CMK (cell line): ENCODE data around the gene EHD4.
A peak's percentile ranks its signal among the peaks of the same experiment; 100 is the strongest.

Source experiments
- DNase-seq: peaks from one replicate; pipeline ENCODE4 v3.0.0-alpha.2; 2010; ENCODE audit warnings: low read depth

The EHD4 gene

GRCh38 chr15:41880156-41880877 lies 92.0 kb downstream of the EHD4 start:
- DNase-seq: no peak

- no peak for DNase-seq
These were observed 93.0 kb downstream of the EHD4 start for GRCh38 chr15:41879321-41879845.

DNA sequence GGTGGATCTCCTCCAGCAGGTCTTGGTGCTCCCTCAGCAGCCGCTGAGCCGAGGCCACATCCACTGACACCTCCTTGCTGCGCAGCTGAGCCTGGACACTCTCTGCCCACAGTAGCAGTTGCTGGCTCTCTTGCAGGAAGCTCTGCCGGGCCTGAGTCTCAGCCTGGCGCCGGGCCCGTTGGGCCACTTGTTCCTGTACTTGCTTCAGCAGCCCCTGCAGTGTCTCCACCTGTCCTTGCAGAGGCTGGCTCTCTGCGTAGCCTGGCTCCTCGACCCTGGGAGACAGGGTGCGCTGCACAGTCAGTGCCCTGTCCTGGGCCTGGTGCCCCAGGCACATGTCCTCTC lies 94.0 kb downstream of the EHD4 start:
- no peak for DNase-seq

DNA sequence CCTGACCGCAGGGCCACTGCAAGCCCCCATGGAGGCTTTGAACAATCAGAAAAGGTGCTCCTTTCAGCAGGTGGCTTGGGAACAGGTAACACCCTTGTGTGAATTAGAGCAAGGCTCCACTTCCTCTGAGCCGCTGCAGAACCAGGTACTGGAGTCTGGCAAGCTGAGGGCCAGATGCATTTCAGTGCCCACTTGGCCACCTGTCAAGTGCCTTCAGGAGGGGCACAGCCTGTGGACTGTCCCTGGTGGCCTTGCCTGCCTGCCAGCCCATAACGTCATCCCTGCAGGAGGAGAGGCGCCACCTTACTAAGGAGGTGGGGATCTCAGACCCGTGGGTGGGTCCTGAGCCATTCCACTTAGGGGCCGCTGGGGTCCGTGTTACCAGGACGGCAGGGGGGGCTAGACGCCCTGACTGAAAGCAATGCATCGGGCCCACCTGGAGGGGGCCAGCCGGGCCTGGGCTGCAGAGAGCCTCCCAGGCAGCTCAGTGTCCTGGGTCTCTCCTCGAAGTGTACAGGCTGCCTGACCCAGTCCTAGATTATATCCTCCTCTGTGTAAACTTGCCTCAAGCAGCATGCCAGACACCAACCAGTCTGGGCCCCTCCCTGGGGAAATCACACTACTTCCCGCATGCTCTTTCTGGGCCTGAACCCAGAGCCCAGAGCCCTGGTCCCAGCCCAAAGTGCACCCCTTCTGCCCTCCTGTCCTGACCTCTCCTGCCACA lies 94.6 kb downstream of the EHD4 start:
- DNase-seq: no peak

- DNase-seq: no peak
These were observed 95.7 kb downstream of the EHD4 start for GRCh38 chr15:41876689-41877088.

GRCh38 chr15:41876007-41876406 lies 96.3 kb downstream of the EHD4 start:
- no peak for DNase-seq

DNA sequence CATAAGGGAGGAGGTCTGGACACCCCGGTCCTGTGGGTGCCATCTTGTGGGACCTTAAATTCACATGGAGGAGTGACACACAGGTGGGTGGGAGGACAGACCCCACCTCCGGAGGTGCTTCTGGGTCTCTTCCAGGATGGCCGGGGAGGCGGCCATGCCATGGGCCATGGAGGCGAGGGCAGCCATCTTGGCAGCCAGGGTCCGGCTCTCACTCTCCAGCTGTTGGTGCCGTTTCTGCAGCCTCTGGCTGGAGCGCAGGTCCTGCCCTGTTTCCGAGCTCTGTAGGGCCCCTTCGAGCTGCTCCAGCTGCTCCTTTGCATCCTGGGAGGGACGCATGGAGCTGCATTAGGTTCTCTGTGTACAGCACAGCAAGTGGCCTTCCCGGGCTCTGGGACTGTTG lies 97.6 kb downstream of the EHD4 start:
- DNase-seq: no peak

DNA sequence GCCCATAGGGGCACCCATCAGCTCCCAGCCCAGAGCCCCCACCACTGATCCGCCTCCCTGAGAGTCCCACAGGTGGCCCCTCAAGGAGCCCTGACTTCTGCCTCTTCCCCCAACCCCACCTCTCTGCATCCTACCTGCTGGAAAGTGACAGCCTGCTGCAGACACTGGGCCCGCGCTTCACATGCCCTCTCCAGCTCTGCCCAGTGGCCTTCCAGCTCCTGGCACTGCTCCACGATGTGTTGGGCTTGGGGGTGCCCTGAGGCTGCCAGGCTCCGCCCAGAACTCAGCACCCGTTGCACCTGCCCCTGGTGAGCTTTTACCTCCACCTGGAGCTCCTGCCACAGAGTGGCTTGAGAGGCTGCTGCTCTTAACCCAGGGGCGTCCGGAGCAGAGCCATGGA lies 98.6 kb downstream of the EHD4 start:
- no peak for DNase-seq

- no peak for DNase-seq
These were observed 100.1 kb downstream of the EHD4 start for GRCh38 chr15:41872166-41872747.

DNA sequence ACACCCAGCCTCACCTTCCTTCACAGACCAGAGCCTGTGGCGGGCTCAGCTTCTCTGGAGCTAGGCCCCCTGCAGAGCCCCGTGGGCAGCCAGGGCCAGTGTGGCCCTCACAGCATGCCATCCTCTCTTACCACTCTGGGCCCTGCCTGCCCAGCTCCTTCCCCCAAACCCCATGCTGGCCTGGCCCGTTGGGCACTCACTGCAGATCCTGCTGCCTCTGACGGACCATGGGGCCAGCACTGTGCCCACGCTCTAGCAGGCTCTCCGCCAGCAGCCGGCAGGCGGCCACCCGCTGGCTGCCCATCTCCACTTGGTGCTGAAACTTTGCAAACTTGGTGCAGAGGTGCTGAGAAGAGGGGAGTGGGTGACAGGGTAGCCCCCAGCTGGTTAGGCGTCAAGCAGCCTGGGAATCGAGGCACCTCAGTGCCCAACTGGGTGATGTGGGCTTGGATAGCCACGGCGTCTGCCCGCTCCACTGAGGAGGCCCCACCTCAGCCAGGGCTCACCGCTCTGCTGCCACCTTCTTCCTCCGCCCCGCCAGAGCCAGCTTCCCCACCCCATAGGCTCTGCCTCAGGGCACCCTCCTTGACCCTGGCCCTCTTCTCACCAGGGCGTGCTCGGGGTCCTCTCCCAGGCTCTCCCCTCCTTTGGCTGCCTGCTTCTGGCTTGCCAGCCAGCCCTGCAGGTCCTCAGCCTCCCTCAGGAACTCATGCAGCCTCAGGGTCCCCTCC lies 101.0 kb downstream of the EHD4 start:
- DNase-seq: no peak

GRCh38 chr15:41870689-41871081 lies 101.7 kb downstream of the EHD4 start:
- DNase-seq: no peak

GRCh38 chr15:41869770-41870688 lies 102.3 kb downstream of the EHD4 start:
- no peak for DNase-seq

GRCh38 chr15:41868321-41868720 lies 104.0 kb downstream of the EHD4 start:
- no peak for DNase-seq

GRCh38 chr15:41866872-41867579 lies 105.3 kb downstream of the EHD4 start:
- DNase-seq: no peak

- no peak for DNase-seq
These were observed 106.1 kb downstream of the EHD4 start for GRCh38 chr15:41866263-41866703.

DNA sequence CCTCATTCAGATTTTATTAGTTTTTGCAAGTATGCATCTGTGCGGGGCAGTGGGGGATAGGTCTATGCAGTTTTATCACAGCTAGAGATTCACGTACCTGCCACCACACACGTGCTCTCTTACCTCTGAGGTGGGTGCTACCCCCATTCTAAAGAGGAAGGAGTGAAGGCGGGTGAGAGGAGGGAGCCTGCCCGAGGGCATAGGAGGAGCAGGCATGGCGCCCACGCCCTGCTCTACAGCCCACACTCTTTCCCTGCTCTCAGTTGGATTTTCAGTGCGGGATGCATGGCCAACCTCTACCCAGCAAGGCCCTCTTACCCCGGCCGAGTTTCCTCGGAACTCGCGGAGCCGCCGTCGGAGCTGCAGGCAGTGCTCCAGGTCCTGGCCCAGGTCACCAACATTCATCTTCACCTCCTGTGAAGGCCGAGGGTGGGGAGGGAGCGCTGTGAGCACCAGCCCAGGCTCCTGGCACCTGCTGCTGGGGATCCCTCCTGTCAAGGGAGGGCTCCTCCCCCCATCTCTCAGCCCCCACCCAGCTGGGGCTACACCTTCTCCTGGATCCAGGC lies 106.8 kb downstream of the EHD4 start:
- no peak for DNase-seq

GRCh38 chr15:41862515-41863116 lies 109.7 kb downstream of the EHD4 start:
- DNase-seq: no peak

- DNase-seq: no peak
These were observed 110.5 kb downstream of the EHD4 start for GRCh38 chr15:41861736-41862356.

DNA sequence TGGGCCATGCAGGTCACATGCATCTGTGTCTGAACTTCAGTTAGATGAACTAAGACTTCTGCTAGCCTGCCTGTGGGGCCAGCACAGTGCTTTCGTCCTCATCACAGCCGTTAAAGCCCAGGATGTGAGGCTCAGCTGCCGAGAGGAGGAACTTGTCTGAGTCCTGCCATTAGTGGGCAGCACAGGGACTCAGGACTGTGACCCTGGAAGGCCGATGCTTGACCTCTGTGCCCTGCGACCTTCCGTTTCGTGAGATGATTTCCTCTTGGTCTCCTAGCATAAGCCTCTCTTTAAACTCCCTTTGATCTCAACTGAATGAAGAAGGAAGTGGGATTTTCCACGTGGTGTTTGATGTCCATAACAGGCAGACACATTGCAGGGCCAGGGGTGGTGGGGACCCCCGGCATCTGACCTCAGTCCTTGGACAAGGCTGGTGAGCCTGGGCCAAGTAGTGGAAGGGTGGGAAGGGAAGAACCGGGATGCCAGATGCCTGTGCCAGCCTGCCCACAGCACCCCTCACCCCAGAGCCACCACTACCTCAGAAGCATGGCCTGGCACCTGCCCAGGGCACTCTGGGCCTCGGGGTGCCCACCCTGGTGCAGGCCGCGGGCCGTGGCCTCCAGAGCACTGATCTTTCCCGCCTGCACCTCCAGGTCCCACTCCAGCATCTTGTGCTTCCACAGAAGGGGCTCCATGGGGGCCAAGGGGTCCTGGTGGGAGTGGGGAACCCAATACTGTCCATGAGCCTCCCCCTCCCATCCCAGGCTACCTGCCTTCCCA lies 112.1 kb downstream of the EHD4 start:
- peak; percentile 38 for DNase-seq
